ENCODE results near the gene LRRC10B.

DNA sequence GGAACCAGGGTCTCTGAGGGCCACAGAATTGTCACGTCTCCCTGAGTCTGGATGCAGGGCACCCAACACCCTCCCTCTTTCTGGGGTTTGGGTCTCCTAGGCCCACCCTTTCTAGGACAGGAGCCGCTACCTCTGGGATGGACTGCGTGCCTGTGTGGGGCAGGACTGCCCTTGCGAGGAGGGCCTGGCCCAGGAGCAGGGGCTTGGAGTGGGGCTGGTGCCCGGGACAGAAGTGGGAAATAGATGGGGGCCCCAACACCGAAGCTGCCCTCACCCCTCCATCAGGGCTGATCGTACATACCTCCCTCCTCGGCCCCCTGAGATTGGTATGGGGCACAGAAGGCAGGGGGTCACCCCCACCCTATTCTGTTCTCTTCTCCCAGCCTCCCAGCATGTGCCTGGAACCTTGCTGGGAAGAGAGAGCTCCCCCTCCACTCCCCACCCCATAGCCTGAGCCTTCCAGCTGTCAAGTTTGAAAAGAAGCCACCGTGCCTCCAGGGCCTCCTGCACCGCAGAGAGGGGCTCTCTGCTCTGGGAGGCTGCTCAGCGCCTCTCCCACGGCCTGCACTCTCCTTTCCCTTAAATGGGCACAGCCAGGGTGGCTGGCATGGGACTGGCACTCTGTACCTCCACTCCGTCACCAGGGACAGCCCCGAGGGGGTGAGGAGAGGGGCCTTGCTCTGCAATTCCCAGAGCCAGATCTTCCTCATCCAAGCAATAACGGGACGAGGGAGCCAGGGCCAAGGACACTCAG lies 1.8 kb downstream of the LRRC10B start:
- TF ChIP-seq, protein P1, sequence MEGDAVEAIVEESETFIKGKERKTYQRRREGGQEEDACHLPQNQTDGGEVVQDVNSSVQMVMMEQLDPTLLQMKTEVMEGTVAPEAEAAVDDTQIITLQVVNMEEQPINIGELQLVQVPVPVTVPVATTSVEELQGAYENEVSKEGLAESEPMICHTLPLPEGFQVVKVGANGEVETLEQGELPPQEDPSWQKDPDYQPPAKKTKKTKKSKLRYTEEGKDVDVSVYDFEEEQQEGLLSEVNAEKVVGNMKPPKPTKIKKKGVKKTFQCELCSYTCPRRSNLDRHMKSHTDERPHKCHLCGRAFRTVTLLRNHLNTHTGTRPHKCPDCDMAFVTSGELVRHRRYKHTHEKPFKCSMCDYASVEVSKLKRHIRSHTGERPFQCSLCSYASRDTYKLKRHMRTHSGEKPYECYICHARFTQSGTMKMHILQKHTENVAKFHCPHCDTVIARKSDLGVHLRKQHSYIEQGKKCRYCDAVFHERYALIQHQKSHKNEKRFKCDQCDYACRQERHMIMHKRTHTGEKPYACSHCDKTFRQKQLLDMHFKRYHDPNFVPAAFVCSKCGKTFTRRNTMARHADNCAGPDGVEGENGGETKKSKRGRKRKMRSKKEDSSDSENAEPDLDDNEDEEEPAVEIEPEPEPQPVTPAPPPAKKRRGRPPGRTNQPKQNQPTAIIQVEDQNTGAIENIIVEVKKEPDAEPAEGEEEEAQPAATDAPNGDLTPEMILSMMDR (IDR thresholded peaks at IDR 0.05; ENCODE audit: control extremely low read depth in 1 of 3, insufficient read depth in 1 of 3, low read depth in 1 of 3, low read length in 3 of 3), result no peak
- TF ChIP-seq, protein P2, sequence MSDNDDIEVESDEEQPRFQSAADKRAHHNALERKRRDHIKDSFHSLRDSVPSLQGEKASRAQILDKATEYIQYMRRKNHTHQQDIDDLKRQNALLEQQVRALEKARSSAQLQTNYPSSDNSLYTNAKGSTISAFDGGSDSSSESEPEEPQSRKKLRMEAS (IDR thresholded peaks at IDR 0.05), result no peak
- TF ChIP-seq FOSL1 (IDR thresholded peaks at IDR 0.05; ENCODE audit: insufficient read depth, low read depth, low read length) (no peak), TCF12 (IDR thresholded peaks at IDR 0.05; ENCODE audit: low read depth, low read length) (no peak), SRF (IDR thresholded peaks at IDR 0.05; ENCODE audit: low read depth, low read length) (no peak), ZNF274 (IDR thresholded peaks at IDR 0.05; ENCODE audit: borderline replicate concordance, extremely low read depth, low read length) (no peak)
- TF ChIP-seq, protein P3, sequence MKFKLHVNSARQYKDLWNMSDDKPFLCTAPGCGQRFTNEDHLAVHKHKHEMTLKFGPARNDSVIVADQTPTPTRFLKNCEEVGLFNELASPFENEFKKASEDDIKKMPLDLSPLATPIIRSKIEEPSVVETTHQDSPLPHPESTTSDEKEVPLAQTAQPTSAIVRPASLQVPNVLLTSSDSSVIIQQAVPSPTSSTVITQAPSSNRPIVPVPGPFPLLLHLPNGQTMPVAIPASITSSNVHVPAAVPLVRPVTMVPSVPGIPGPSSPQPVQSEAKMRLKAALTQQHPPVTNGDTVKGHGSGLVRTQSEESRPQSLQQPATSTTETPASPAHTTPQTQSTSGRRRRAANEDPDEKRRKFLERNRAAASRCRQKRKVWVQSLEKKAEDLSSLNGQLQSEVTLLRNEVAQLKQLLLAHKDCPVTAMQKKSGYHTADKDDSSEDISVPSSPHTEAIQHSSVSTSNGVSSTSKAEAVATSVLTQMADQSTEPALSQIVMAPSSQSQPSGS (IDR thresholded peaks at IDR 0.05; ENCODE audit: low read length), result no peak
